Subcutaneous adipose tissue (tissue), 4 donors: ENCODE results near the gene ANAPC2. TPM values are rescaled to one million over a fixed set of nuclear protein-coding genes. Genes with fewer than 3 reads are reported as not detected.

Experiments used
- total RNA-seq, 4 donors: library from RNA; depleted of rRNA; stranded (reverse); fragments of >200 nt; gene quantifications; one replicate each; pipeline ENCODE4 v1.1.0, GENCODE V29; 2016
- TF ChIP-seq, protein P1 (sequence below): fragments of 450-650 bp; IDR thresholded peaks from one replicate; pipeline ENCODE4 v1.5.1; 2016; ENCODE audit warnings: low read depth, mild to moderate bottlenecking, control low read depth, antibody characterized with exemption, moderate library complexity

ANAPC2 gene
- total RNA-seq, 4 donors from 2014 or later, result 11.6 to 53.1 (median 22.6) TPM

DNA sequence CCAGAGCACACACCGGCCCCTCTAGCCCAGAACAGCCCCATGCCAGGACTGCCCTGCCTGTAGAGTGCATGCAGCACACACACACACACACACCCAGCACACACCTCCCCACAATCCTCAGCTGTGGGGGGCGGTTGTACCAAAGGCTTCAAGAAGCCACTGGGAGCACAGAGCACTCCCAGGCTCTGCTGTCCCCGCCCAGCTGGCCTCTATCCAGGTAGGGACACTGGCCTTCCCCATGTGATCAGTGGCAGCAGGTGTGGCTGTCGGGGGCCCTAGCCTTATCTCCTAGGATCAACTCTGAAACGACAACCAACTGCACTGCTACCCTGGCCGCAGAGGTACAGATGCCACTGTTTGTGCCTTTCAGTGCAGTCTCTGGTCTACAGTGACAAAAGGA is 2.0 kb downstream of the ANAPC2 start:
- TF ChIP-seq, protein P1, sequence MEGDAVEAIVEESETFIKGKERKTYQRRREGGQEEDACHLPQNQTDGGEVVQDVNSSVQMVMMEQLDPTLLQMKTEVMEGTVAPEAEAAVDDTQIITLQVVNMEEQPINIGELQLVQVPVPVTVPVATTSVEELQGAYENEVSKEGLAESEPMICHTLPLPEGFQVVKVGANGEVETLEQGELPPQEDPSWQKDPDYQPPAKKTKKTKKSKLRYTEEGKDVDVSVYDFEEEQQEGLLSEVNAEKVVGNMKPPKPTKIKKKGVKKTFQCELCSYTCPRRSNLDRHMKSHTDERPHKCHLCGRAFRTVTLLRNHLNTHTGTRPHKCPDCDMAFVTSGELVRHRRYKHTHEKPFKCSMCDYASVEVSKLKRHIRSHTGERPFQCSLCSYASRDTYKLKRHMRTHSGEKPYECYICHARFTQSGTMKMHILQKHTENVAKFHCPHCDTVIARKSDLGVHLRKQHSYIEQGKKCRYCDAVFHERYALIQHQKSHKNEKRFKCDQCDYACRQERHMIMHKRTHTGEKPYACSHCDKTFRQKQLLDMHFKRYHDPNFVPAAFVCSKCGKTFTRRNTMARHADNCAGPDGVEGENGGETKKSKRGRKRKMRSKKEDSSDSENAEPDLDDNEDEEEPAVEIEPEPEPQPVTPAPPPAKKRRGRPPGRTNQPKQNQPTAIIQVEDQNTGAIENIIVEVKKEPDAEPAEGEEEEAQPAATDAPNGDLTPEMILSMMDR, result no peak

DNA sequence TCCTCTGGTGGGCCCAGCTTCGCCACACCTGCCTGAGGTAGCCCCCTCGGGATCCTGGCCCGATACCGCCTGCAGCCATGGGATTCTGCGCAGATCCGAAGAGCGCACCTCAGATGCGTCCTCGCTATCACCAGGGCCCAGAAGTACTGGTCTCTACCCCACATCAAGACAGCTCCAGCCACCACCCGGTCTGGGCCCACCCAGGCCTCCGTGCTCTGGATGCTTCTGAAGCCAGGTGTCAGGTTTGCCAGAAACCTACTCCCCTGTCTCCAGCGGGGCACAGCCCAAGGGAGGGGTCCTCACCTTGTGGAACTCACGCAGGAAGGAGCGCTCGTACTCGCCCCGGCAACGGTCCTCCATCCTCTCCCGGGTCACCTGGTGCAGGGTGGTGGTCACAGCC is 2.4 kb downstream of the ANAPC2 start:
- TF ChIP-seq, protein P1, result no peak

DNA sequence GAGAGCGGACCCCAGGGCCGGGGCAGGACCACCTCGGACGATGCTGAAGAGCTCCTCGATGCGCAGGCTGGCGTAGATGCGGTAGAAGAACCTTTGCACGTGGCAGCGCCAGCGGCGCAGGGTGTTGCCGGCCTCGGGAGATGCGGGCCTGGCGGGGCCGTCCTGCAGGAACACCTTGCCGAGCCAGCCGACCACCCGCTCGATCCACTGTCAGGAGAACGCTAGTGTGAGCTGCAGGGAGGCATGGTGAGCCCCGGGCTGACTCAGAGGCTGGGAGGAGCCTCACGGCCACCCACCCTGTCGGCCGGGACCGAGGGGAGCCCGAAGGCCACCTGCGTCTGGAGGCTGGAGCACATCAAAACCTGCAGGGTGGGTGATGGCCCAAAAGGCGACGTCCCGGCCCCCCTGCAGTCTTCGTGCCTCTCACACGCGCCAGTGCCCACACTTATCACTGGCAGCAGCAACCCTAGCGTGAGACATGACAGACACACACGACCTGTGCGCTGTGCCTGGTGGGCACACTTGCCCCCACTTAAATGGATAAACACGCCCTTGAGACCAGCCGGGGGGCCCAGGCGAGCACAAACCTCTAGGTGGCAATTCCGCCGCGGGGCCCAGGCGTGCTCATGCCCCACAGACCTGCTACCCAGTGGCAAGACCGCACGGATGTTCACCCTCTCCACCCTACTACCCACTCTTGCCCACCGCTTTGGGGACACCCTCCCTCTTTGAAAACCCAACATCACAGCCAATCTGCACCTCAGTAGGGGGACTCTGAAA is 3.3 kb downstream of the ANAPC2 start:
- TF ChIP-seq, protein P1, result no peak

DNA sequence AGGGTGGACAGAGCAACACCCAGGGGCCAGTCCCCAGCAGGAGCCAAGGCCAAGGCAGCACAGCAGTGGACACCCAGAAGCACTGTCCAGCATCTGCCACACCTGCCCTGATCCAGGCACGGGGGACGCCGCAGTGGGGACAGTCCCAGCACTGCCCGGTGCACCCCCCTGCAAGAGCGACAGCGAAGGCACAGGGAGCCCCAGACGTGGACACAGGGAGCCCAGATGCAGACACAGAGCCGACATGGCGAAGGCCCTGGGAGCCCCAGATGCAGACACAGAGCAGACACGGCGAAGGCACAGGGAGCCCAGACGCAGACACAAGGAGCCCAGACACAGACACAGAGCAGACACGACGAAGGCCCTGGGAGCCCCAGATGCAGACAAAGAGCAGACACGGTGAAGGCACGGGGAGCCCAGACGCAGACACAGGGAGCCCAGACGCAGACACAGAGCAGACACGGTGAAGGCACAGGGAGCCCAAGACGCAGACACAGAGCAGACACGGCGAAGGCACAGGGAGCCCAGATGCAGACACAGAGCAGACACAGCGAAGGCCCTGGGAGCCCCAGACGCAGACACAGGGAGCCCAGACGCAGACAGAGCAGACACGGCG is 4.3 kb downstream of the ANAPC2 start:
- TF ChIP-seq, protein P1, result no peak

DNA sequence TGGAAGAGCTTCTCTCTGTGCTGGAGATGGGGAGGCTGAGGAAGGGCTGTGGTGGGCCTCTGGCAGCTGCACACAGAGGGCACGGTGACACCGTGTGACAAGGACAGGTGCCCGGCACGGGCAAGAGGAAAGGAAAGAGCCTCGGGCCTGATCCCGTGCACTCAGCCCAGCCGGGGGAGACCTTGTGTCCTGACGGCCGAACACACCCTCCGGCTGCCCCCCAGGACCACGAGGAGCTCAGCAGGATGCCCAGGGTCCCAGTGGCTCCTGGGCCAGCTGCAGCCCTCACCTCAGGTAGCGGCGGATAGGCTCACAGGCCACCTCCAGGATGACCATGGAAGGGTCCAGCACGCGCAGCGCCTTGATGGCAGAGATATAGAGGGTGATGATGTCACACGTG is 5.5 kb downstream of the ANAPC2 start:
- TF ChIP-seq, protein P1, result no peak

DNA sequence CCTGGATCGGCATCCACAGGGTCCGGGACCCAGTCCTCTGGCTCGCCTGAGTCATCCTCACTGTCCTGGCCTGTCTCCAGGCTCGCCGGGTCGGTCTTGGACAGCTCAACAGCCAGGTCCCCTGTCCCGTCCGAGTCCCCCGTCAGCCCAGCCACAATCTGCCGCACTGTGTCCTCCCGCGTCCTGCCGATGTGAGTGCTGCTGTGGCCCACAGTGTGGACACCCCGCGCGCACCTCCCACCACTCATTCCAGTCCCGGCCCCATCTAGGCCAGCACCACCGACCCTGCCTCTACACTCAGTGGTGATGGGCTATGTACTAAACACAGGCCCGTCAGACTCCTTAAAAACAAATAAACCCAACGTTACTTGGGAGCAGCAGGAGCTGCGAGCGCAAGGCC is 6.7 kb downstream of the ANAPC2 start:
- TF ChIP-seq, protein P1, result no peak

DNA sequence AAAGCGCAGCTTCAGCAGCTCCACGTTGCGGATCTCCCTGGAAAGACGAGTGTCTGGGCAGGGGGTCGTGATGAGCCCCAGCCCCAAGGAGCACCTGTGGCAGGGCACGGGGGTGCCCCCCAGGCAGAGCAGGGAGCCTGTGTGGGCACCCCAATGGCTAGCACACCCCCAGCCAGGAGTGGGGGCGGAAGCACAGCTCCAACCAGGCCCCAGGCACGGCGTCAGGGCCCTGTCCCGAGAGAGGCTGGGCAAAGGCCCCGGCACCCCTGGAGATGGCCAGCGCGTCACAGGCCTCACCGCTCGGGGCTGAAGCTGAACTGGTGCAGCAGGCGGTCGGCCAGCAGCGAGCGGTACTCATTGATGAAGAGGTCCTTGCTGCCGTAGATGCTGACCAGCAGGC is 7.9 kb downstream of the ANAPC2 start:
- TF ChIP-seq, protein P1, result no peak
